ENCODE data around the gene SLCO4C1.

DNA sequence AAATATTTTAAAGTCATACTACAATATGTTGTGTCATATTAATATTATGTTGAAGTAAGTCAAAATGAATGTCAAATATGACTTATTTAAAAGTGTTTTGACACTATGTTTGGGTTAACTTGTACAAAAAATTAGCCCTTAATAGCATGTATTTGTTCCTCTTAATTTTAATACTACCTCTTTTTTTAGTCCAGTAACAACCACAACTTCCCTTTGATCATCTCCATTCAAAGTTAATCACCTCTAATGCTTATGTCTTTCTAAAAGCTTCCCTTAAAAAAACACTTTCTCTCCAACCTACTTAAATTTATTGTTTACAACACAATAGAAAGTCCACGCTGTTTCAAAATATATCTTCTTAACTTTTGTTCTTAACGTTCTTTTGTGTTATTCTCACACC lies 9.6 kb downstream of the SLCO4C1 start:
- TF ChIP-seq, protein P1, sequence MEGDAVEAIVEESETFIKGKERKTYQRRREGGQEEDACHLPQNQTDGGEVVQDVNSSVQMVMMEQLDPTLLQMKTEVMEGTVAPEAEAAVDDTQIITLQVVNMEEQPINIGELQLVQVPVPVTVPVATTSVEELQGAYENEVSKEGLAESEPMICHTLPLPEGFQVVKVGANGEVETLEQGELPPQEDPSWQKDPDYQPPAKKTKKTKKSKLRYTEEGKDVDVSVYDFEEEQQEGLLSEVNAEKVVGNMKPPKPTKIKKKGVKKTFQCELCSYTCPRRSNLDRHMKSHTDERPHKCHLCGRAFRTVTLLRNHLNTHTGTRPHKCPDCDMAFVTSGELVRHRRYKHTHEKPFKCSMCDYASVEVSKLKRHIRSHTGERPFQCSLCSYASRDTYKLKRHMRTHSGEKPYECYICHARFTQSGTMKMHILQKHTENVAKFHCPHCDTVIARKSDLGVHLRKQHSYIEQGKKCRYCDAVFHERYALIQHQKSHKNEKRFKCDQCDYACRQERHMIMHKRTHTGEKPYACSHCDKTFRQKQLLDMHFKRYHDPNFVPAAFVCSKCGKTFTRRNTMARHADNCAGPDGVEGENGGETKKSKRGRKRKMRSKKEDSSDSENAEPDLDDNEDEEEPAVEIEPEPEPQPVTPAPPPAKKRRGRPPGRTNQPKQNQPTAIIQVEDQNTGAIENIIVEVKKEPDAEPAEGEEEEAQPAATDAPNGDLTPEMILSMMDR (IDR thresholded peaks at IDR 0.05) = no peak
- no peak for TF ChIP-seq EP300 (IDR thresholded peaks at IDR 0.05)
